Endothelial cell (in vitro differentiated cells): ENCODE data around the gene ZRANB3. TPM values are rescaled to one million over a fixed set of nuclear protein-coding genes. Genes with fewer than 3 reads are reported as not detected.

Experiments used
- DNase-seq: peaks from one replicate; pipeline ENCODE4 v3.0.0; 2021; ENCODE audit warnings: low spot score
- H3K27ac Mint-ChIP-seq: one replicate; pipeline ENCODE4 v1.8.0; 2021; ENCODE audit warnings: mixed read lengths, inconsistent platforms; ENCODE audit not compliant: unreplicated experiment
- H3K27me3 Mint-ChIP-seq: one replicate; pipeline ENCODE4 v1.8.0; 2021; ENCODE audit warnings: mild to moderate bottlenecking, moderate library complexity, mixed read lengths, inconsistent platforms; ENCODE audit not compliant: unreplicated experiment
- H3K36me3 Mint-ChIP-seq: one replicate; pipeline ENCODE4 v1.8.0; 2021; ENCODE audit warnings: mild to moderate bottlenecking, low read depth, mixed read lengths, inconsistent platforms; ENCODE audit not compliant: unreplicated experiment
- H3K4me1 Mint-ChIP-seq: one replicate; pipeline ENCODE4 v1.8.0; 2021; ENCODE audit warnings: mild to moderate bottlenecking, mixed read lengths, inconsistent platforms; ENCODE audit not compliant: unreplicated experiment
- H3K4me3 Mint-ChIP-seq: one replicate; pipeline ENCODE4 v1.8.0; 2021; ENCODE audit warnings: mild to moderate bottlenecking, mixed read lengths, inconsistent platforms; ENCODE audit not compliant: unreplicated experiment
- H3K9me3 Mint-ChIP-seq: one replicate; pipeline ENCODE4 v1.8.0; 2021; ENCODE audit warnings: mixed read lengths, inconsistent platforms; ENCODE audit not compliant: unreplicated experiment
- total RNA-seq: library from RNA; stranded (reverse); fragmentation: NEBNext Ultra II Directional; extraction: Animal tissue kit (Norgen Biotek cat#: 25700); gene quantifications from one replicate; pipeline ENCODE4 v1.2.1, GENCODE V29; 2021; ENCODE audit not compliant: unreplicated experiment
- TF ChIP-seq, protein P1 (sequence below): fragments of 200-600 bp; sonication (generic); IDR thresholded peaks from one replicate; pipeline ENCODE4 v1.5.0; 2021; ENCODE audit warnings: antibody characterized with exemption; ENCODE audit not compliant: unreplicated experiment

The ZRANB3 gene
- total RNA-seq, 1 donor from 2014 or later = 9.4 TPM

DNA sequence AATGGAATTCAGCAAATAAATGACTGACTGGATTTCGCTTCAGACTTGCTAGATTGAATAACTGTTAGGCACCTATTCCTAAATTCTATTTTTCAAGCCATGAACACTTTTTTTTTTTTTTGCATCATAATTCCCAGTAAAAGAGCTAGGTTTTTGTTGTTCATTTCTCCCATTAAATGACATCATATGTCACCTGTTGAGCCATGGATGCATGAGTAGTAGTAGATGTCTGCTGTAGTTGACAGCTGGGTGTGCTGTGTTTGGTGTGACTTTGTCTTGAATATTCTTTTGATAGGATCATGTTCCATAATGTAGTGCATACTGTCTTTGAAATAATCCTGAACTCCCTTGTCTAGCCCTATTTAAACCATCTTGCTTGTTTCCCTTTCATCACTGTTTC, 363.7 kb downstream of the ZRANB3 start:
- peaks cover 3% of the 10 kb centered on the region for H3K27me3 Mint-ChIP-seq
- no peak overlapping the region for H3K27ac Mint-ChIP-seq
- DNase-seq = no peak
- H3K4me1 Mint-ChIP-seq = no peaks in the 10 kb centered on the region
- no peak overlapping the region for H3K4me3 Mint-ChIP-seq
- TF ChIP-seq, protein P1, sequence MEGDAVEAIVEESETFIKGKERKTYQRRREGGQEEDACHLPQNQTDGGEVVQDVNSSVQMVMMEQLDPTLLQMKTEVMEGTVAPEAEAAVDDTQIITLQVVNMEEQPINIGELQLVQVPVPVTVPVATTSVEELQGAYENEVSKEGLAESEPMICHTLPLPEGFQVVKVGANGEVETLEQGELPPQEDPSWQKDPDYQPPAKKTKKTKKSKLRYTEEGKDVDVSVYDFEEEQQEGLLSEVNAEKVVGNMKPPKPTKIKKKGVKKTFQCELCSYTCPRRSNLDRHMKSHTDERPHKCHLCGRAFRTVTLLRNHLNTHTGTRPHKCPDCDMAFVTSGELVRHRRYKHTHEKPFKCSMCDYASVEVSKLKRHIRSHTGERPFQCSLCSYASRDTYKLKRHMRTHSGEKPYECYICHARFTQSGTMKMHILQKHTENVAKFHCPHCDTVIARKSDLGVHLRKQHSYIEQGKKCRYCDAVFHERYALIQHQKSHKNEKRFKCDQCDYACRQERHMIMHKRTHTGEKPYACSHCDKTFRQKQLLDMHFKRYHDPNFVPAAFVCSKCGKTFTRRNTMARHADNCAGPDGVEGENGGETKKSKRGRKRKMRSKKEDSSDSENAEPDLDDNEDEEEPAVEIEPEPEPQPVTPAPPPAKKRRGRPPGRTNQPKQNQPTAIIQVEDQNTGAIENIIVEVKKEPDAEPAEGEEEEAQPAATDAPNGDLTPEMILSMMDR = no peak
- H3K9me3 Mint-ChIP-seq = no peaks in the 10 kb centered on the region
- H3K36me3 Mint-ChIP-seq = peaks cover 43% of the 10 kb centered on the region

DNA sequence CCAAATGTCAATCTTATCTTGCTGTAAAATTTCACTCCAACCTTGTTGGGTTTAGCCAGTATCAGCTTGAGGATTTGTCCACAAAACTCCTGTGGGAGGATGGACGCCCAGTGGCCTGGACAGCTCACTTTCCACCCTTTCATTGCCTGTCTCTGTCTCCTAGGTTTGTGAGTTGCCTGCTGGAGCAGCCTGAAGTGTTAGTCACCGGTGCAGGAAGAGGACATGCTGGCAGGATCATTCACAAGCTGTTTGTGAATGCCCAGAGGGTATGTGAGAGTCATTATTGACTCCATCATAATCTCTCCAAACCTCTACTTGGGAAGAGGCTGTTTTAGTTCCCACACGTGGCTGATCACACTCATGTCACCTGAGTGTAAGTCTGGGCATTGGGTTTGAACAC, 366.6 kb downstream of the ZRANB3 start:
- peaks cover 24% of the 10 kb centered on the region for H3K36me3 Mint-ChIP-seq
- H3K4me3 Mint-ChIP-seq = no peak overlapping the region
- DNase-seq = no peak
- no peaks in the 10 kb centered on the region for H3K4me1 Mint-ChIP-seq
- TF ChIP-seq, protein P1 = no peak
- H3K9me3 Mint-ChIP-seq = no peaks in the 10 kb centered on the region
- H3K27me3 Mint-ChIP-seq = peaks cover 2% of the 10 kb centered on the region
- no peak overlapping the region for H3K27ac Mint-ChIP-seq

DNA sequence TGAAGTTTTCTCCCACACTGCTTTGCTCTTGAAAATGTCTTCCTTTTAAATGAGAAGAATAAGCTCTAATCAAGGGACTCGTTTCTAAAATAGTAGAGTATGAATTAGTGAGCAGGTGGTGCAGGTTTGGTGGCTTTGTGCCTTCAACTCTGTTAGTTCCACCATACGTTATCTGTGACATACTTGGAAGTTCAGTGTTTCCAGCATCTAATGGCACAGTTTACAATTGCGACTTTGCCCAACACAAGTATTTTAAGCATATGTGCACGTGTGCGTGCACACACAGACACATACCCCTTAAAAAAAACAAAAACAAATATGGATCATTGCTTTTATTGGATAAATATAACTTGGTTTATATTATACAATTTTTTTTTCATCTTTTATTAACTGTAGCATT, 367.1 kb downstream of the ZRANB3 start:
- DNase-seq = no peak
- Mint-ChIP-seq H3K9me3 (no peaks in the 10 kb centered on the region), H3K36me3 (peaks cover 18% of the 10 kb centered on the region), H3K27me3 (peaks cover 2% of the 10 kb centered on the region), H3K4me1 (no peaks in the 10 kb centered on the region), H3K27ac (no peak overlapping the region), H3K4me3 (no peak overlapping the region)
- TF ChIP-seq, protein P1 = no peak

DNA sequence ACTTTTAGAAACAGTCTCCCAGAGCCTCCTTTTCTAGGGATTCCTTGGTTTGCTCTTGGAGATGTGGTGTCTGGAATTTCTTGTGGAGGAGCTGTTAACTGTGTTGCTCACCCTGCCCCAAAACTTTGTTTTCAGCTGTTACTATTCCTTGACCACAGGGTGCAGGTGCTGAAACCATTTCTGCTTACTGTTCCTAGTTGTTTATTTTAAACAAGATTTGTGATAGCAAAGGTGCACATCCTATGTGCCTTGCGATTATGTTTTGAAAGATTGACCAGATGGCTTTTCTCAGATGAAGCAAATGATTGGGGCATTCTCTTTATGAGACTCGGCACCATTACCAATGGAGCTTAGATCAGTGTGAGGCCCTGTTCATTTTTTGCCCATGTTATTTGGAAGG, 367.7 kb downstream of the ZRANB3 start:
- no peak for DNase-seq
- TF ChIP-seq, protein P1 = no peak
- peaks cover 18% of the 10 kb centered on the region for H3K36me3 Mint-ChIP-seq
- H3K4me1 Mint-ChIP-seq = no peaks in the 10 kb centered on the region
- H3K9me3 Mint-ChIP-seq = no peaks in the 10 kb centered on the region
- H3K27ac Mint-ChIP-seq = no peak overlapping the region
- peaks cover 2% of the 10 kb centered on the region for H3K27me3 Mint-ChIP-seq
- no peak overlapping the region for H3K4me3 Mint-ChIP-seq

DNA sequence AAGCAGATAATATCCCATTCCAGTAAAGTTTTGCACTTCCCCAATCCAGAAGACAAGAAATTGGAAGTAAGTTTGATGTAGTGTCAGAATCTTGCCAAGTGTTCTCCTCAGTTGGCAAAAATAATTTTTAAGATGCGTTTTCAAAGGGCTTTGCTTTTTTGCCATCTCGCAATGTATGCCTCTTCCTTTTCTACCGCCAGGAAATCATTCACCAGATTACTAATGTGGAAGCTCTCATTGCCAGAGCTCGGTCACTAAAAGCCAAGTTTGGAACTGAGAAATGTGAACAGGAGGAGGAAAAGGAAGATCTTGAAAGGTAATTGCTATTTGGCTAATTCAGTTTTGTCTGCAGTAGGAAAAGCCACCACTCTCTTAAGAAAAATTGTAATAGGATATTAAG, 368.2 kb downstream of the ZRANB3 start:
- DNase-seq = no peak
- H3K27ac Mint-ChIP-seq = no peak overlapping the region
- TF ChIP-seq, protein P1 = no peak
- H3K4me3 Mint-ChIP-seq = no peak overlapping the region
- peaks cover 18% of the 10 kb centered on the region for H3K36me3 Mint-ChIP-seq
- peaks cover 2% of the 10 kb centered on the region for H3K27me3 Mint-ChIP-seq
- H3K4me1 Mint-ChIP-seq = no peaks in the 10 kb centered on the region
- no peaks in the 10 kb centered on the region for H3K9me3 Mint-ChIP-seq
